Smooth muscle cell (in vitro differentiated cells): ENCODE results near the gene PRSS1. TPM values are rescaled to one million over a fixed set of nuclear protein-coding genes. Genes with fewer than 3 reads are reported as not detected.

ENCODE experiments used
- DNase-seq: peaks from one replicate; lab custom pipeline; 2025; ENCODE audit not compliant: unreplicated experiment; lab: John Stamatoyannopoulos, UW
- H2AFZ ChIP-seq: fragments of 200-600 bp; sonication (generic); 2 replicates; pipeline ENCODE4 v1.6.0; 2016; ENCODE audit warnings: antibody characterized with exemption, low read depth, mild to moderate bottlenecking
- H3F3A ChIP-seq: fragments of 200-600 bp; sonication (generic); 2 replicates; pipeline ENCODE4 v1.6.0; 2017; ENCODE audit warnings: antibody characterized with exemption, low read depth
- H3K27ac ChIP-seq: fragments of 200-600 bp; sonication (generic); 2 replicates; pipeline ENCODE4 v1.5.1; 2016; ENCODE audit warnings: low read depth, mild to moderate bottlenecking
- H3K27me3 ChIP-seq: fragments of 200-600 bp; sonication (generic); 2 replicates; pipeline ENCODE4 v1.6.1; 2016; ENCODE audit warnings: low read depth, mild to moderate bottlenecking
- H3K36me3 ChIP-seq: fragments of 200-600 bp; sonication (generic); 2 replicates; pipeline ENCODE4 v1.5.1; 2016; ENCODE audit warnings: low read depth
- H3K4me1 ChIP-seq: fragments of 200-600 bp; sonication (generic); 2 replicates; pipeline ENCODE4 v1.5.1; 2016; ENCODE audit warnings: low read depth
- H3K4me2 ChIP-seq: fragments of 200-600 bp; sonication (generic); 2 replicates; pipeline ENCODE4 v1.6.0; 2016; ENCODE audit warnings: mild to moderate bottlenecking
- H3K4me3 ChIP-seq: fragments of 200-600 bp; sonication (generic); 2 replicates; pipeline ENCODE4 v1.5.1; 2016; ENCODE audit warnings: mild to moderate bottlenecking
- H3K79me2 ChIP-seq: fragments of 200-600 bp; sonication (generic); 2 replicates; pipeline ENCODE4 v1.6.0; 2016; ENCODE audit warnings: low read depth, mild to moderate bottlenecking
- H3K9ac ChIP-seq: fragments of 200-600 bp; sonication (generic); 2 replicates; pipeline ENCODE4 v1.6.0; 2016; ENCODE audit warnings: low read depth
- H3K9me3 ChIP-seq: fragments of 200-600 bp; sonication (generic); replicated peaks from 2 replicates; pipeline ENCODE4 v1.5.1; 2016; ENCODE audit warnings: low read depth
- H4K20me1 ChIP-seq: fragments of 200-600 bp; sonication (generic); 2 replicates; pipeline ENCODE4 v1.6.0; 2016; ENCODE audit warnings: low read depth
- CTCF ChIP-seq: fragments of 200-600 bp; sonication (generic); IDR thresholded peaks from 2 replicates; pipeline ENCODE4 v1.5.1; 2017; ENCODE audit warnings: borderline replicate concordance, mild to moderate bottlenecking, antibody characterized with exemption; ENCODE audit not compliant: insufficient read depth, poor library complexity, severe bottlenecking
- WGBS: methylation state at CpG from one replicate; pipeline ENCODE4 v1.1.7; 2016; ENCODE audit warnings: low lambda C conversion rate; 5-methylcytosine and 5-hydroxymethylcytosine counted together
- polyA plus RNA-seq: library from polyadenylated mRNA; unstranded; fragments of >200 nt; fragmentation: Nextera tagmentation; extraction: Ambion mirVana; gene quantifications from 2 replicates; pipeline ENCODE4 v1.2.1, GENCODE V29; 2016
- total RNA-seq: library from RNA; depleted of rRNA; stranded (reverse); fragments of >200 nt; gene quantifications from 2 replicates; pipeline ENCODE4 v1.2.3, GENCODE V29; 2014

PRSS1 gene
- total and polyA plus RNA-seq, 2 experiments from 2014 or later, result not detected

DNA sequence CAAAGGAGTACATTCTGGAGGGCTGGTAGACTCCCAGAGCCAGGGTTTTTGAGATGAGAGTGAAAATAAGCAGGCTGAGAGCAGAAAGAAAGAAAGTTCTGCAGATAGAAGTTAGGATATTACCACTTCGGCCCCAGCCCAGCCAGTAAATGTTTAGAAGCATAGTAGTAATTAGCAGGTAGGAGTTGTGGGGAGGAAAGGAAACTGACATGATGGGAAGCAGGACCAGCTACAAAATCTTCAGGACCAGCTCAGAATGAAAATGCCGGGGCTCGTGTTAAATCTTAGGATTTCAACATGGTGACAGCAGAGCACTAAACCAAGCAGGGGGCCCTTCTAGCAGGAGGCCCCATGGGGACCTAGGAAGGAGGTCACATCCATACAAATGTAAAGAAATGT is 50.2 kb downstream of the PRSS1 start:
- Histone ChIP-seq H3K36me3 (no peaks in the 10 kb centered on the region), H3F3A (no peaks in the 10 kb centered on the region), H3K27ac (no peak overlapping the region), H3K9me3 (no peaks in the 10 kb centered on the region), H4K20me1 (no peaks in the 10 kb centered on the region), H3K4me1 (peaks cover 9% of the 10 kb centered on the region), H3K4me2 (no peak overlapping the region), H3K79me2 (no peaks in the 10 kb centered on the region), H3K27me3 (peaks cover 61% of the 10 kb centered on the region), H2AFZ (no peak overlapping the region), H3K9ac (no peak overlapping the region), H3K4me3 (no peak overlapping the region)
- no peak for DNase-seq
- TF ChIP-seq CTCF, result no peak
- 30% methylated on average over 3 of the region's 3 CpGs for WGBS

- no peak for DNase-seq
- H3K36me3 ChIP-seq, result no peaks in the 10 kb centered on the region
- H3K4me3 ChIP-seq, result no peak overlapping the region
- H3K4me2 ChIP-seq, result no peak overlapping the region
- no peak overlapping the region for H3K9ac ChIP-seq
- H3K79me2 ChIP-seq, result no peaks in the 10 kb centered on the region
- H3K27ac ChIP-seq, result no peak overlapping the region
- peaks cover 55% of the 10 kb centered on the region for H3K27me3 ChIP-seq
- no peaks in the 10 kb centered on the region for H3F3A ChIP-seq
- H3K4me1 ChIP-seq, result peaks cover 9% of the 10 kb centered on the region
- TF ChIP-seq CTCF, result no peak
- no peaks in the 10 kb centered on the region for H3K9me3 ChIP-seq
- WGBS, result 70% methylated on average over 1 of the region's 1 CpG
- H4K20me1 ChIP-seq, result no peaks in the 10 kb centered on the region
- H2AFZ ChIP-seq, result no peak overlapping the region
Measured at GRCh38 chr7:142800088-142800487, 50.8 kb downstream of the PRSS1 start.

DNA sequence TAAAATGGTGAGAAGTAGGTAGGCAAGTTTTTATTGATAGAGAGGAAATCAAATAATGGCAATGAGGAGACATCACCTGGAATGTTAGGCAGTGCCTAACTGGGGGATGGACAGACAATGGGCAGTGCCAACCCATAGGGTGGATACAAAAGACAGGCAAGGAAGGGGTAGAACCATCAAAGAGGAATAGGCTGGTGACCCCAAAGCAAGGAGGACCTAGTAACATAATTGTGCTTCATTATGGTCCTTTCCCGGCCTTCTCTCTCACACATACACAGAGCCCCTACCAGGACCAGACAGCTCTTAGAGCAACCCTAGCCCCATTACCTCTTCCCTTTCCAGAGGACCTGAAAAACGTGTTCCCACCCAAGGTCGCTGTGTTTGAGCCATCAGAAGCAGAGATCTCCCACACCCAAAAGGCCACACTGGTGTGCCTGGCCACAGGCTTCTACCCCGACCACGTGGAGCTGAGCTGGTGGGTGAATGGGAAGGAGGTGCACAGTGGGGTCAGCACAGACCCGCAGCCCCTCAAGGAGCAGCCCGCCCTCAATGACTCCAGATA is 51.5 kb downstream of the PRSS1 start:
- Histone ChIP-seq H3K79me2 (no peaks in the 10 kb centered on the region), H3K9me3 (no peaks in the 10 kb centered on the region), H3K4me2 (no peak overlapping the region), H3K9ac (no peak overlapping the region), H2AFZ (no peak overlapping the region), H3K36me3 (no peaks in the 10 kb centered on the region), H4K20me1 (no peaks in the 10 kb centered on the region), H3K27me3 (peaks cover 48% of the 10 kb centered on the region), H3K4me1 (peaks cover 9% of the 10 kb centered on the region), H3K27ac (no peak overlapping the region), H3F3A (no peaks in the 10 kb centered on the region), H3K4me3 (no peak overlapping the region)
- DNase-seq, result no peak
- WGBS, result 90% methylated on average over 7 of the region's 7 CpGs
- no peak for TF ChIP-seq CTCF

DNA sequence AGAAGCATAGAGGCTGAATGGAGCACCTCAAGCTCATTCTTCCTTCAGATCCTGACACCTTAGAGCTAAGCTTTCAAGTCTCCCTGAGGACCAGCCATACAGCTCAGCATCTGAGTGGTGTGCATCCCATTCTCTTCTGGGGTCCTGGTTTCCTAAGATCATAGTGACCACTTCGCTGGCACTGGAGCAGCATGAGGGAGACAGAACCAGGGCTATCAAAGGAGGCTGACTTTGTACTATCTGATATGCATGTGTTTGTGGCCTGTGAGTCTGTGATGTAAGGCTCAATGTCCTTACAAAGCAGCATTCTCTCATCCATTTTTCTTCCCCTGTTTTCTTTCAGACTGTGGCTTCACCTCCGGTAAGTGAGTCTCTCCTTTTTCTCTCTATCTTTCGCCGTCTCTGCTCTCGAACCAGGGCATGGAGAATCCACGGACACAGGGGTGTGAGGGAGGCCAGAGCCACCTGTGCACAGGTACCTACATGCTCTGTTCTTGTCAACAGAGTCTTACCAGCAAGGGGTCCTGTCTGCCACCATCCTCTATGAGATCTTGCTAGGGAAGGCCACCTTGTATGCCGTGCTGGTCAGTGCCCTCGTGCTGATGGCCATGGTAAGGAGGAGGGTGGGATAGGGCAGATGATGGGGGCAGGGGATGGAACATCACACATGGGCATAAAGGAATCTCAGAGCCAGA is 52.5 kb downstream of the PRSS1 start:
- Histone ChIP-seq H3K9me3 (no peaks in the 10 kb centered on the region), H3K36me3 (no peaks in the 10 kb centered on the region), H4K20me1 (no peaks in the 10 kb centered on the region), H3K4me2 (no peak overlapping the region), H3K9ac (no peak overlapping the region), H3K27me3 (peaks cover 38% of the 10 kb centered on the region), H3F3A (no peaks in the 10 kb centered on the region), H3K4me1 (peaks cover 1% of the 10 kb centered on the region), H3K4me3 (no peak overlapping the region), H3K79me2 (no peaks in the 10 kb centered on the region), H2AFZ (no peak overlapping the region), H3K27ac (no peak overlapping the region)
- no peak for DNase-seq
- no peak for TF ChIP-seq CTCF
- 90% methylated on average over 8 of the region's 8 CpGs for WGBS
